ENCODE data around the gene SEPTIN1.

The SEPTIN1 gene

GRCh38 chr16:30369091-30369937 lies 13.0 kb downstream of the SEPTIN1 start:
- DNase-seq (ENCODE audit: low read depth): peak; percentile 38
- TF ChIP-seq MAX (IDR thresholded peaks at IDR 0.05; ENCODE audit: low read depth, low read length) (no peak), CTCF (IDR thresholded peaks at IDR 0.05; ENCODE audit: low read depth, low read length) (no peak), MYC (IDR thresholded peaks at IDR 0.05; ENCODE audit: low read depth, low read length) (no peak), POLR2A (IDR thresholded peaks at IDR 0.05; ENCODE audit: extremely low read depth, insufficient read length) (no peak)
- peak overlapping the region; percentile 84 for H3K4me3 ChIP-seq (ENCODE audit: low read depth, low read length)

GRCh38 chr16:30368792-30369090 lies 13.6 kb downstream of the SEPTIN1 start:
- TF ChIP-seq CTCF (IDR thresholded peaks at IDR 0.05; ENCODE audit: low read depth, low read length) (no peak), MYC (IDR thresholded peaks at IDR 0.05; ENCODE audit: low read depth, low read length) (no peak), MAX (IDR thresholded peaks at IDR 0.05; ENCODE audit: low read depth, low read length) (no peak), POLR2A (IDR thresholded peaks at IDR 0.05; ENCODE audit: extremely low read depth, insufficient read length) (no peak)
- no peak for DNase-seq (ENCODE audit: low read depth)

GRCh38 chr16:30368122-30368791 lies 14.1 kb downstream of the SEPTIN1 start:
- peak overlapping the region; percentile 84 for H3K4me3 ChIP-seq (ENCODE audit: low read depth, low read length)
- DNase-seq (ENCODE audit: low read depth): peak; percentile 84
- TF ChIP-seq MAX (IDR thresholded peaks at IDR 0.05; ENCODE audit: low read depth, low read length) (no peak), CTCF (IDR thresholded peaks at IDR 0.05; ENCODE audit: low read depth, low read length) (no peak), MYC (IDR thresholded peaks at IDR 0.05; ENCODE audit: low read depth, low read length) (no peak), POLR2A (IDR thresholded peaks at IDR 0.05; ENCODE audit: extremely low read depth, insufficient read length) (no peak)

More at GRCh38 chr16:30368792-30369090, 13.6 kb downstream of the SEPTIN1 start:
- H3K4me3 ChIP-seq (ENCODE audit: low read depth, low read length): peak overlapping the region; percentile 84

- H3K4me3 ChIP-seq (ENCODE audit: low read depth, low read length): peak overlapping the region; percentile 84
- no peak for DNase-seq (ENCODE audit: low read depth)
- TF ChIP-seq CTCF (IDR thresholded peaks at IDR 0.05; ENCODE audit: low read depth, low read length) (no peak), MAX (IDR thresholded peaks at IDR 0.05; ENCODE audit: low read depth, low read length) (no peak), POLR2A (IDR thresholded peaks at IDR 0.05; ENCODE audit: extremely low read depth, insufficient read length) (no peak), MYC (IDR thresholded peaks at IDR 0.05; ENCODE audit: low read depth, low read length) (no peak)
Measured at GRCh38 chr16:30367349-30368009, 14.9 kb downstream of the SEPTIN1 start.

- TF ChIP-seq MYC (IDR thresholded peaks at IDR 0.05; ENCODE audit: low read depth, low read length) (no peak), CTCF (IDR thresholded peaks at IDR 0.05; ENCODE audit: low read depth, low read length) (no peak), MAX (IDR thresholded peaks at IDR 0.05; ENCODE audit: low read depth, low read length) (no peak), POLR2A (IDR thresholded peaks at IDR 0.05; ENCODE audit: extremely low read depth, insufficient read length) (no peak)
- H3K4me3 ChIP-seq (ENCODE audit: low read depth, low read length): peak overlapping the region; percentile 32
- no peak for DNase-seq (ENCODE audit: low read depth)
Measured at GRCh38 chr16:30366511-30366910, 15.8 kb downstream of the SEPTIN1 start.
